Smooth muscle cell (in vitro differentiated cells): ENCODE data around the gene GID8. TPM values are rescaled to one million over a fixed set of nuclear protein-coding genes. Genes with fewer than 3 reads are reported as not detected.
A peak's percentile ranks its signal among the peaks of the same experiment; 100 is the strongest.

Source experiments
- DNase-seq: peaks from one replicate; lab custom pipeline; 2025; ENCODE audit not compliant: unreplicated experiment; lab: John Stamatoyannopoulos, UW
- H2AFZ ChIP-seq: fragments of 200-600 bp; sonication (generic); 2 replicates; pipeline ENCODE4 v1.6.0; 2016; ENCODE audit warnings: antibody characterized with exemption, low read depth, mild to moderate bottlenecking
- H3F3A ChIP-seq: fragments of 200-600 bp; sonication (generic); 2 replicates; pipeline ENCODE4 v1.6.0; 2017; ENCODE audit warnings: antibody characterized with exemption, low read depth
- H3K27ac ChIP-seq: fragments of 200-600 bp; sonication (generic); 2 replicates; pipeline ENCODE4 v1.5.1; 2016; ENCODE audit warnings: low read depth, mild to moderate bottlenecking
- H3K27me3 ChIP-seq: fragments of 200-600 bp; sonication (generic); 2 replicates; pipeline ENCODE4 v1.6.1; 2016; ENCODE audit warnings: low read depth, mild to moderate bottlenecking
- H3K36me3 ChIP-seq: fragments of 200-600 bp; sonication (generic); 2 replicates; pipeline ENCODE4 v1.5.1; 2016; ENCODE audit warnings: low read depth
- H3K4me1 ChIP-seq: fragments of 200-600 bp; sonication (generic); 2 replicates; pipeline ENCODE4 v1.5.1; 2016; ENCODE audit warnings: low read depth
- H3K4me2 ChIP-seq: fragments of 200-600 bp; sonication (generic); 2 replicates; pipeline ENCODE4 v1.6.0; 2016; ENCODE audit warnings: mild to moderate bottlenecking
- H3K4me3 ChIP-seq: fragments of 200-600 bp; sonication (generic); 2 replicates; pipeline ENCODE4 v1.5.1; 2016; ENCODE audit warnings: mild to moderate bottlenecking
- H3K79me2 ChIP-seq: fragments of 200-600 bp; sonication (generic); 2 replicates; pipeline ENCODE4 v1.6.0; 2016; ENCODE audit warnings: low read depth, mild to moderate bottlenecking
- H3K9ac ChIP-seq: fragments of 200-600 bp; sonication (generic); 2 replicates; pipeline ENCODE4 v1.6.0; 2016; ENCODE audit warnings: low read depth
- H3K9me3 ChIP-seq: fragments of 200-600 bp; sonication (generic); replicated peaks from 2 replicates; pipeline ENCODE4 v1.5.1; 2016; ENCODE audit warnings: low read depth
- H4K20me1 ChIP-seq: fragments of 200-600 bp; sonication (generic); 2 replicates; pipeline ENCODE4 v1.6.0; 2016; ENCODE audit warnings: low read depth
- CTCF ChIP-seq: fragments of 200-600 bp; sonication (generic); IDR thresholded peaks from 2 replicates; pipeline ENCODE4 v1.5.1; 2017; ENCODE audit warnings: borderline replicate concordance, mild to moderate bottlenecking, antibody characterized with exemption; ENCODE audit not compliant: insufficient read depth, poor library complexity, severe bottlenecking
- WGBS: methylation state at CpG from one replicate; pipeline ENCODE4 v1.1.7; 2016; ENCODE audit warnings: low lambda C conversion rate; 5-methylcytosine and 5-hydroxymethylcytosine counted together
- polyA plus RNA-seq: library from polyadenylated mRNA; unstranded; fragments of >200 nt; fragmentation: Nextera tagmentation; extraction: Ambion mirVana; gene quantifications from 2 replicates; pipeline ENCODE4 v1.2.1, GENCODE V29; 2016
- total RNA-seq: library from RNA; depleted of rRNA; stranded (reverse); fragments of >200 nt; gene quantifications from 2 replicates; pipeline ENCODE4 v1.2.3, GENCODE V29; 2014

Gene GID8
- total RNA-seq (23.5 and 34.8 TPM in 2 replicates), polyA plus RNA-seq (13.9 and 20.8 TPM in 2 replicates)

GRCh38 chr20:62938105-62938888 lies at the start of gene GID8:
Gene GID8 (plus strand): TSS chr20:62938147. CDS start chr20:62941503, 3,356 bp downstream.
- no peaks in the 10 kb centered on the region for H3K36me3 ChIP-seq
- H3K4me3 ChIP-seq: peak within 1 kb of the TSS; percentile 88
- H3K4me2 ChIP-seq: peak within 1 kb of the TSS; percentile 91
- H2AFZ ChIP-seq: peak within 1 kb of the TSS; percentile 80
- peaks cover 92% of the 10 kb centered on the region for H3K79me2 ChIP-seq
- DNase-seq: peak; percentile 65
- peak within 1 kb of the TSS; percentile 98 for H3K9ac ChIP-seq
- no peaks in the 10 kb centered on the region for H3K9me3 ChIP-seq
- TF ChIP-seq CTCF: no peak
- H3K27ac ChIP-seq: peak within 1 kb of the TSS; percentile 98
- peaks cover 12% of the 10 kb centered on the region for H3F3A ChIP-seq
- H3K4me1 ChIP-seq: peaks cover 29% of the 10 kb centered on the region
- H3K27me3 ChIP-seq: no peaks in the 10 kb centered on the region
- peaks cover 77% of the 10 kb centered on the region for H4K20me1 ChIP-seq
- WGBS: 1% methylated on average over 46 of the region's 79 CpGs

DNA sequence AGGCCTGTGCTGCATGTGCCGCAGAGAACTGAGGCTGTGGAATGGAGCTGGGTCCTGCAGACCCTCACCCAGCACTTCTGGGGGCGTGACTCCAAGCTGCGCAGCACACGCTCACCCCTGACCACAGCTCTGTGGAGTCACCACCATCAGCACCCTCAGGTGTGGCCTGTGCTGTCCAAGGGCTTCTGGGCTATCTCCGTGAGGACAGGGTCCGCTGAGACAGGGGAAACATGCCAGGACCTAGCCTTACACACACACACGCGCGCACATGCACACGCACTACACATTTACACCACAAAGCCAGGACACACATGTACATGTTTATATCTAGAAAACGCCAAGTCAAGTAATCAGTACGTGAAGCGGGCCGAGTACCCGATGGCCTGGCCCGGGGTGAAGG lies 49.5 kb upstream of the GID8 start:
- DNase-seq: no peak
- 98% methylated on average over 16 of the region's 16 CpGs for WGBS
- Histone ChIP-seq H3K4me1 (no peaks in the 10 kb centered on the region), H2AFZ (no peak overlapping the region), H4K20me1 (peaks cover 14% of the 10 kb centered on the region), H3K4me2 (peak overlapping the region; percentile 60), H3K27ac (peak overlapping the region; percentile 81), H3K27me3 (no peaks in the 10 kb centered on the region), H3K9ac (no peak overlapping the region), H3K9me3 (no peaks in the 10 kb centered on the region), H3K4me3 (no peak overlapping the region), H3K36me3 (peaks cover 9% of the 10 kb centered on the region), H3F3A (peaks cover 9% of the 10 kb centered on the region), H3K79me2 (peaks cover 9% of the 10 kb centered on the region)
- TF ChIP-seq CTCF: no peak

GRCh38 chr20:62888910-62889309 lies 49.0 kb upstream of the GID8 start:
- no peak for DNase-seq
- Histone ChIP-seq H3K27me3 (no peaks in the 10 kb centered on the region), H3K4me1 (no peaks in the 10 kb centered on the region), H3K9me3 (no peaks in the 10 kb centered on the region), H3K27ac (no peak overlapping the region), H3K36me3 (peaks cover 10% of the 10 kb centered on the region), H3F3A (peaks cover 9% of the 10 kb centered on the region), H3K79me2 (peaks cover 9% of the 10 kb centered on the region), H3K4me2 (no peak overlapping the region), H4K20me1 (peaks cover 14% of the 10 kb centered on the region), H3K9ac (no peak overlapping the region), H3K4me3 (no peak overlapping the region), H2AFZ (no peak overlapping the region)
- no peak for TF ChIP-seq CTCF
- 95% methylated on average over 17 of the region's 17 CpGs for WGBS

GRCh38 chr20:62889411-62889810 lies 48.5 kb upstream of the GID8 start:
- Histone ChIP-seq H3K36me3 (peaks cover 10% of the 10 kb centered on the region), H3K4me2 (no peak overlapping the region), H2AFZ (no peak overlapping the region), H3K9ac (no peak overlapping the region), H3K27ac (no peak overlapping the region), H3K9me3 (no peaks in the 10 kb centered on the region), H3K4me3 (no peak overlapping the region), H3K79me2 (peaks cover 9% of the 10 kb centered on the region), H4K20me1 (peaks cover 14% of the 10 kb centered on the region), H3K27me3 (no peaks in the 10 kb centered on the region), H3K4me1 (no peaks in the 10 kb centered on the region), H3F3A (peaks cover 9% of the 10 kb centered on the region)
- TF ChIP-seq CTCF: no peak
- 97% methylated on average over 8 of the region's 8 CpGs for WGBS
- no peak for DNase-seq
